ENCODE results near the gene UBE2Z. TPM values are rescaled to one million over a fixed set of nuclear protein-coding genes. Genes with fewer than 3 reads are reported as not detected.
A peak's percentile ranks its signal among the peaks of the same experiment; 100 is the strongest.

The UBE2Z gene
- polyA plus RNA-seq, 3 donors, result 35.8 to 44.7 (median 40.0) TPM

- H4K20me1 ChIP-seq (ENCODE audit: insufficient read depth, low read length), result peaks cover 22% of the 10 kb centered on the region
- H3K36me3 ChIP-seq (replicated peaks in 1 of 2; ENCODE audit: control insufficient read depth in 1 of 2, insufficient read depth in 2 of 2, low read length in 2 of 2), result peaks cover 7 to 11% of the 10 kb centered on the region in 2 donors
- Mint-ChIP-seq H3K27ac (peak overlapping the region in 1 of 7 donors; percentile 66), H3K4me1 (peaks cover 28% of the 10 kb centered on the region), H3K36me3 (peaks cover 11 to 16% of the 10 kb centered on the region in 2 donors), H3K27me3 (ENCODE audit: low read depth in 3 of 3) (peaks cover 1 to 5% (median 3%) of the 10 kb centered on the region in 3 donors), H3K9me3 (no peaks in the 10 kb centered on the region), H3K4me3 (no peak overlapping the region)
- H3K9ac ChIP-seq (ENCODE audit: insufficient read depth, low read length, poor library complexity, severe bottlenecking), result no peak overlapping the region
- no peak for TF ChIP-seq CTCF (IDR thresholded peaks at IDR 0.05)
- H3K79me2 ChIP-seq (ENCODE audit: insufficient read depth, low read length), result peaks cover 25% of the 10 kb centered on the region
- no peak overlapping the region for H3K4me3 ChIP-seq (replicated peaks in 1 of 3; ENCODE audit: low read depth in 2 of 3, low read length in 3 of 3)
- H2AFZ ChIP-seq (ENCODE audit: insufficient read depth, low read depth, low read length, poor library complexity, severe bottlenecking), result no peak overlapping the region
- DNase-seq, result no peak
- no peaks in the 10 kb centered on the region for H3K9me3 ChIP-seq (replicated peaks in 1 of 2; ENCODE audit: control insufficient read depth in 1 of 2, insufficient read depth in 1 of 2, low read length in 2 of 2)
- H3K4me2 ChIP-seq (replicated peaks; ENCODE audit: extremely low read depth, low read length, poor library complexity, severe bottlenecking), result no peak overlapping the region
- intact Hi-C loops (cut with micrococcal nuclease), result loop anchor here in 1 of 2 donors (5.0 kb wide), 1 partner anchor 74 kb away; the partner anchor contains the start of gene CALCOCO2
- no peaks in the 10 kb centered on the region for H3K27me3 ChIP-seq (ENCODE audit: control insufficient read depth in 2 of 2, insufficient read depth in 2 of 2, low read length in 2 of 2)
- no peak overlapping the region for H3K27ac ChIP-seq (ENCODE audit: low read depth in 1 of 2, low read length in 2 of 2)
- peaks cover 23 to 31% of the 10 kb centered on the region in 2 donors for H3K4me1 ChIP-seq (ENCODE audit: control insufficient read depth in 1 of 2, insufficient read depth in 2 of 2, low read length in 2 of 2)
- WGBS (ENCODE audit: insufficient coverage), result no CpG with 5 or more reads among the region's 9 CpGs
Measured at GRCh38 chr17:48905987-48906515, 2.2 kb upstream of the UBE2Z start.

- no peak for TF ChIP-seq CTCF (IDR thresholded peaks at IDR 0.05)
- Histone ChIP-seq H3K36me3 (replicated peaks in 1 of 2; ENCODE audit: control insufficient read depth in 1 of 2, insufficient read depth in 2 of 2, low read length in 2 of 2) (peaks cover 12 to 27% of the 10 kb centered on the region in 2 donors), H3K9ac (ENCODE audit: insufficient read depth, low read length, poor library complexity, severe bottlenecking) (peak overlapping the region; percentile 92), H3K9me3 (replicated peaks in 1 of 2; ENCODE audit: control insufficient read depth in 1 of 2, insufficient read depth in 1 of 2, low read length in 2 of 2) (no peaks in the 10 kb centered on the region), H3K27me3 (ENCODE audit: control insufficient read depth in 2 of 2, insufficient read depth in 2 of 2, low read length in 2 of 2) (no peaks in the 10 kb centered on the region), H3K27ac (ENCODE audit: low read depth in 1 of 2, low read length in 2 of 2) (peak overlapping the region; percentile 93 to 98), H3K4me1 (ENCODE audit: control insufficient read depth in 1 of 2, insufficient read depth in 2 of 2, low read length in 2 of 2) (peaks cover 25 to 37% of the 10 kb centered on the region in 2 donors), H2AFZ (ENCODE audit: insufficient read depth, low read depth, low read length, poor library complexity, severe bottlenecking) (peak overlapping the region; percentile 88), H3K4me3 (replicated peaks in 1 of 3; ENCODE audit: low read depth in 2 of 3, low read length in 3 of 3) (peak overlapping the region; percentile 37 to 82 (median 68)), H3K4me2 (replicated peaks; ENCODE audit: extremely low read depth, low read length, poor library complexity, severe bottlenecking) (peak overlapping the region; percentile 89), H4K20me1 (ENCODE audit: insufficient read depth, low read length) (peaks cover 37% of the 10 kb centered on the region), H3K79me2 (ENCODE audit: insufficient read depth, low read length) (peaks cover 41% of the 10 kb centered on the region)
- DNase-seq, result peak; percentile 56 to 73 (median 71)
- Mint-ChIP-seq H3K9me3 (no peaks in the 10 kb centered on the region), H3K4me3 (peak overlapping the region; percentile 93 to 98), H3K4me1 (peaks cover 35% of the 10 kb centered on the region), H3K27me3 (ENCODE audit: low read depth in 3 of 3) (peaks cover 0 to 3% (median 3%) of the 10 kb centered on the region in 3 donors), H3K27ac (peak overlapping the region; percentile 96 to 100 (median 98)), H3K36me3 (peaks cover 26 to 32% of the 10 kb centered on the region in 2 donors)
- WGBS (ENCODE audit: insufficient coverage), result 0% methylated on average over 1 of the region's 2 CpGs
- intact Hi-C loops (cut with micrococcal nuclease), result loop anchor here in 1 of 2 donors (2.0 to 5.0 kb wide), 2 partner anchors 15 to 75 kb away; partner anchors contain the start of genes ATP5MC1 and CALCOCO2
Measured at GRCh38 chr17:48907713-48908046, 527 bp upstream of the UBE2Z start.

Data from CD14-positive monocyte (primary cell).